ENCODE results near the gene VPS37C. TPM values are rescaled to one million over a fixed set of nuclear protein-coding genes. Genes with fewer than 3 reads are reported as not detected.
"Not testable (repeated sequence)": the region's sequence is repeated elsewhere in the genome, so short reads cannot be mapped to it uniquely, and the experiment has no call there.

The VPS37C gene
- total RNA-seq, 4 donors from 2014 or later: 12.6 to 23.5 (median 18.0) TPM

- no peaks in the 10 kb centered on the region for H3K27me3 ChIP-seq
- intact Hi-C loops (cut with DNase I): no loop called here
- no peak overlapping the region for H3K27ac ChIP-seq
- no peak for DNase-seq
- H3K4me1 ChIP-seq: peaks cover 0 to 4% (median 0%) of the 10 kb centered on the region in 3 donors
- no peak overlapping the region for H3K4me3 ChIP-seq
- no peaks in the 10 kb centered on the region for H3K36me3 ChIP-seq
- no peaks in the 10 kb centered on the region for H3K9me3 ChIP-seq
- WGBS, 2 donors: 83 to 86% methylated on average over 9 of the region's 9 CpGs
- no peak for TF ChIP-seq POLR2A (IDR thresholded peaks at IDR 0.05)
- TF ChIP-seq CTCF (IDR thresholded peaks at IDR 0.05): no peak
These were observed 6.9 kb upstream of the VPS37C start for GRCh38 chr11:61168042-61168688.

GRCh38 chr11:61166331-61166730 lies 5.1 kb upstream of the VPS37C start:
- H3K4me1 ChIP-seq: peaks cover 6 to 19% (median 9%) of the 10 kb centered on the region in 3 donors
- H3K27me3 ChIP-seq; intact Hi-C loops (cut with DNase I); H3K9me3 ChIP-seq; DNase-seq; H3K36me3 ChIP-seq; H3K4me3 ChIP-seq; H3K27ac ChIP-seq: not testable (repeated sequence)
- WGBS, 2 donors: no CpG with 5 or more reads among the region's 31 CpGs

- H3K27ac ChIP-seq; H3K4me3 ChIP-seq; intact Hi-C loops (cut with DNase I); DNase-seq; H3K36me3 ChIP-seq; H3K27me3 ChIP-seq; H3K9me3 ChIP-seq: not testable (repeated sequence)
- peaks cover 7 to 21% (median 9%) of the 10 kb centered on the region in 3 donors for H3K4me1 ChIP-seq
- WGBS, 2 donors: 76 to 90% methylated on average over 2 to 3 of the region's 7 CpGs
These were observed 4.6 kb upstream of the VPS37C start for GRCh38 chr11:61165785-61166184.

GRCh38 chr11:61164606-61165424 lies 3.6 kb upstream of the VPS37C start:
- Histone ChIP-seq H3K4me1 (peaks cover 15 to 30% (median 17%) of the 10 kb centered on the region in 3 donors), H3K36me3 (no peaks in the 10 kb centered on the region), H3K27me3 (no peaks in the 10 kb centered on the region), H3K27ac (peak overlapping the region in 2 of 4 donors; percentile 33 to 45), H3K4me3 (no peak overlapping the region), H3K9me3 (no peaks in the 10 kb centered on the region)
- intact Hi-C loops (cut with DNase I): no loop called here
- TF ChIP-seq POLR2A (IDR thresholded peaks at IDR 0.05): no peak
- no peak for TF ChIP-seq CTCF (IDR thresholded peaks at IDR 0.05)
- no peak for DNase-seq
- 70 to 76% methylated on average over 13 of the region's 13 CpGs for WGBS, 2 donors

GRCh38 chr11:61163714-61164605 lies 2.7 kb upstream of the VPS37C start:
- Histone ChIP-seq H3K4me1 (peaks cover 19 to 39% (median 24%) of the 10 kb centered on the region in 3 donors), H3K27me3 (no peaks in the 10 kb centered on the region), H3K9me3 (no peaks in the 10 kb centered on the region), H3K27ac (peak overlapping the region in 3 of 4 donors; percentile 16 to 45 (median 33)), H3K36me3 (no peaks in the 10 kb centered on the region), H3K4me3 (no peak overlapping the region)
- 65 to 68% methylated on average over 13 of the region's 13 CpGs for WGBS, 2 donors
- intact Hi-C loops (cut with DNase I): no loop called here
- TF ChIP-seq CTCF (IDR thresholded peaks at IDR 0.05) (no peak), POLR2A (IDR thresholded peaks at IDR 0.05) (no peak)
- no peak for DNase-seq

Data from esophagus squamous epithelium (tissue), 5 donors.